Activated naive CD8-positive, alpha-beta T cell treated with anti-CD3 and anti-CD28 coated beads for 36 hours (primary cell): Measurements from ENCODE around the gene NSMCE1. TPM values are rescaled to one million over a fixed set of nuclear protein-coding genes. Genes with fewer than 3 reads are reported as not detected.
A peak's percentile ranks its signal among the peaks of the same experiment; 100 is the strongest.
"Not testable (repeated sequence)": the region's sequence is repeated elsewhere in the genome, so short reads cannot be mapped to it uniquely, and the experiment has no call there.

Experiments used
- DNase-seq: peaks from one replicate; pipeline ENCODE4 v3.0.0; 2021
- H3K27ac Mint-ChIP-seq: one replicate; pipeline ENCODE4 v1.8.0; 2022; ENCODE audit warnings: mild to moderate bottlenecking, moderate library complexity, mixed read lengths
- H3K27me3 Mint-ChIP-seq: one replicate; pipeline ENCODE4 v1.8.0; 2022; ENCODE audit warnings: mild to moderate bottlenecking, mixed read lengths
- H3K36me3 Mint-ChIP-seq: one replicate; pipeline ENCODE4 v1.8.0; 2021; ENCODE audit warnings: mild to moderate bottlenecking, mixed read lengths
- H3K4me1 Mint-ChIP-seq: one replicate; pipeline ENCODE4 v1.8.0; 2021; ENCODE audit warnings: mixed read lengths
- H3K4me3 Mint-ChIP-seq: one replicate; pipeline ENCODE4 v1.8.0; 2022; ENCODE audit warnings: mild to moderate bottlenecking, moderate library complexity, mixed read lengths
- H3K9me3 Mint-ChIP-seq: one replicate; pipeline ENCODE4 v1.8.0; 2022; ENCODE audit warnings: mixed read lengths
- total RNA-seq, 2 experiments: library from RNA; stranded (reverse); gene quantifications; one replicate each; pipeline ENCODE4 v1.2.3, GENCODE V29; 2021

The NSMCE1 gene
- total RNA-seq, 2 experiments from 2014 or later, result 133 to 146 TPM

DNA sequence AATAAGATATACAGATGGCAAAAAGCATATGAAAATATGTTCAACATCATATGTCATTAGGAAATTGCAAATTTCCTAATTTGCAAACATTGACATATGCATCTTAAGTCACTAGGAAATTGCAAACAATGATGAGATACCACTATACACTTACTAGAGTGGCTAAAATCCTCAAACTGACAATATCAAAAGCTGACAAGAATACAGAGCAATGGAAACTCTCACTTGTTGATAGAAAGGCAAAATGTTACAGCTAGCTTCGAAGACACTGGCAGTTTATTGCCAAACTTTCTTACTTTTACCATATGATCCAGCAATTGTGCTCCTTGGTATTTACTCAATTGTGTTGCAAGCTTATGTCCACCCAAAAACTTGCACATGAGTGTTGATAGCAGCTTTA, 40.2 kb upstream of the NSMCE1 start:
- no peak overlapping the region for H3K27ac Mint-ChIP-seq
- no peak for DNase-seq
- peaks cover 10% of the 10 kb centered on the region for H3K9me3 Mint-ChIP-seq
- H3K4me1 Mint-ChIP-seq, result peaks cover 17% of the 10 kb centered on the region
- H3K27me3 Mint-ChIP-seq, result no peaks in the 10 kb centered on the region
- no peak overlapping the region for H3K4me3 Mint-ChIP-seq
- peaks cover 5% of the 10 kb centered on the region for H3K36me3 Mint-ChIP-seq

DNA sequence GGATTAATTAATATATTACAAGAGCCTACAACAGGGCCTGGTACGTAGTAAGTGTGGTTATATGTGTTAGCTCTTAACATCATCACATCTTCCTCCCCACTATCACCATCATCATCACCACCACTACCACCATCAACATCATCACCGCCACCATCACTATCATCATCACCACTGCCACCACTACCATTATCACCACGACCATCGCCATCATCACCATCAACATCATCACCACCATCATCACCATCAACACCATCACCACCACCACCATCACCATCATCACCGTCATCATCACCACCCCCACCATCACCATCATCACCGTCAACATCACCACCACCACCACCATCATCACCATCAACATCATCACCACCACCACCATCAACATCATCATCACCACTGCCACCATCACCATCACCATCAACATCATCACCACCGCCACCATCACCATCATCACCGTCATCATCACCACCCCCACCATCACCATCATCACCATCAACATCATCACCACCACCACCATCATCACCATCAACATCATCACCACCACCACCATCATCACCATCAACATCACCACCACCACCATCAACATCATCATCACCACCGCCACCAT, 37.4 kb upstream of the NSMCE1 start:
- Mint-ChIP-seq H3K36me3 (peaks cover 5% of the 10 kb centered on the region), H3K27ac (no peak overlapping the region), H3K9me3 (peaks cover 10% of the 10 kb centered on the region), H3K4me1 (peaks cover 13% of the 10 kb centered on the region), H3K4me3 (no peak overlapping the region), H3K27me3 (no peaks in the 10 kb centered on the region)
- no peak for DNase-seq

DNA sequence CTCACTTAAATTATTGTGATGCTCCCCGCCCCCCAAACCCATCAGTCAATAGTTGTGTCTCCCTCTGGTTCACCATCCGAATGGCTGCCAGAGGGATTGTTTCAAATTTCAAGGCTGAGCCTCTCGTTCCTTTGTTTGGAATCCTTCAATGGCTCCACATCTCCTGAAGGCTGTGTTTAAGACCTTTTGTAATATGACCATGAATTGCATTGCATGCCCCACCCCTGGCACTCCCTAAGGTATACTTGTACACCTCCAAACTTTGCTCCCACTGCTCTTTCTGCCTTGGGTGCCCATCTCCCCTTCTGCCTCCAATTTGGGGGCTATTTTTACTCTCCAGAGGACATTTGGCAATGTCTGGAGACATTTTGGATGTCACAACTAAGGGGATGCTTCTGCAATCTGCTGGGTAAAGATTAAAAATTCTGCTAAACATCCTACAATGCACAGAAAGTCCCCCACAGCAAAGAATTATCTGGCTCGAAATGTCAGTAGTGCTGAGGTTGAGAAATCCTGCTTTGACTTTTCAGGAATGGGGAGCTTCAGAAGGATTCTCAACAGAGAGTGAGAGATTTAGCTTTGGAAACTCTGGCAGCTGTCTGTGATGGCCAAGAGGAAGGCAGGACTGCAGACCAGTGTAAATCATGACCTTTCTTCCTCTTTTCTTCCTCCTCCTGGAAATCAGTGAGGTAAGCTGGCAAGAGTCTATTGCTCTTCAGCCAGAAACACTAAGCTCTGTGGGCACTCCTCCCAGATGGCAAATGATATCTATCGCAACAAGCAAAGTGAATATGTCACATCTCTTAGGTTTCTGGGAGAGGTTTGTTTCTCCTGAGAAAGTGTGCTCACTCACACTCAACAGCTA, 36.5 kb upstream of the NSMCE1 start:
- peaks cover 10% of the 10 kb centered on the region for H3K9me3 Mint-ChIP-seq
- no peak overlapping the region for H3K4me3 Mint-ChIP-seq
- H3K27me3 Mint-ChIP-seq, result no peaks in the 10 kb centered on the region
- DNase-seq, result no peak
- peak overlapping the region; percentile 22 for H3K27ac Mint-ChIP-seq
- peaks cover 10% of the 10 kb centered on the region for H3K4me1 Mint-ChIP-seq
- peaks cover 5% of the 10 kb centered on the region for H3K36me3 Mint-ChIP-seq

DNA sequence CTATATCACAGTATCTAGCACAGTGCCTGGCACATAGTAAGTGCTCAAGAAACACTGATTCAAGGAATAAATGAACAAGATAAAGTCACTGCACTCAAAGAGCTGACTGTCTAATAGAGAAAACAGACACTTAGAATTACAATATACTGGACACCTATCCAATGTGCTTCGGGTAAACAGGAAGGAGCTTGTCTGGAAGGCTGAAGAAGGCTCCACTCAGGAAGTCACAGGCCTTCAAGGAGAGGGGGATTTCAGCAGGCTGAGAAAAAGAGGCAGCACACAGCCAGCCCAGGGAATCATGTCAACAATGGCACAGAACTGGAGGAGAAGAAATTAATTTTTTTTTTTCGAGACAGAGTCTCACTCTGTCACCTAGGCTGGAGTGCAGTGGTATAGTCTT, 35.5 kb upstream of the NSMCE1 start:
- peaks cover 14% of the 10 kb centered on the region for H3K4me1 Mint-ChIP-seq
- H3K9me3 Mint-ChIP-seq, result peaks cover 11% of the 10 kb centered on the region
- H3K27me3 Mint-ChIP-seq, result no peaks in the 10 kb centered on the region
- no peak for DNase-seq
- no peak overlapping the region for H3K4me3 Mint-ChIP-seq
- no peak overlapping the region for H3K27ac Mint-ChIP-seq
- H3K36me3 Mint-ChIP-seq, result peaks cover 5% of the 10 kb centered on the region

DNA sequence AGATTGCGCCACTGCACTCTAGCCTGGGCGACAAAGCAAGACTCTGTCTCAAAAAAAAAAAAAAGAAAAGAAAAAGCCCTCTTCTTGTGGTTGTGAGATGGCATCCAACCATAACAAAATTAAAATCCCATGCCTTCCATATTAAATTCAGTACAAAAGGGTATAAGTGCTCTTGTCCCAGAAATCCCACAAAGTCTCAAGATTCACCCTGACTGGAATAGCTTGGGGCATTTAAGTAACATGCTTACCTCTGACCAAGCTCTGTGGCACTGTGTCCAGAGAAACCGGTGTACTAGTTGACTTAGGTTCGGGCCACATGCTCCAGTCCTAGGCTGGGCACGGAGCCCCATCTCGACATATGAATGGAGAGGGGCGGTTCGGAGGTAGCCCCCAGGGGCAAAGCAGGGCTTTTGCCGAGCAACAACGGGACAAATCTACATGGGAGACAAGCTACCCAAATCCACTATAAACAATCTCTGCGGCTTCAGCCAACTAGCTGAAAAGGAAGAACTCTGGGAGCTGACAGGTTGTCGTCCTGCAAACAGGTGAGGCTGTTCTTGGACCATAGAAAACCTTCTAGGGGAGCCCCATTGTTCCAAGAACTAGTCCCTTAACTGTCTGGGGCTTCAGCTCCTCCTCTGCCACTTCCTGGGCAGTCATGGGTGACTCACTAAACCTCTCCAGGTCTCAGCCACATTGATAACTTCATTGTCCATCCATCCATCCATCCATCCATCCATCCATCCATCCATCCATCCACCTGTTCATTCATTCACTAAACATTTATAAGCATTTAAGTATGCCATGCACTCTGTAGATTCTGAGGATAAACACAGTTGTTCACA, 34.9 kb upstream of the NSMCE1 start:
- no peak for DNase-seq
- Mint-ChIP-seq H3K4me3 (no peak overlapping the region), H3K27ac (no peak overlapping the region), H3K9me3 (peaks cover 13% of the 10 kb centered on the region), H3K27me3 (no peaks in the 10 kb centered on the region), H3K4me1 (peaks cover 14% of the 10 kb centered on the region), H3K36me3 (peaks cover 5% of the 10 kb centered on the region)

DNA sequence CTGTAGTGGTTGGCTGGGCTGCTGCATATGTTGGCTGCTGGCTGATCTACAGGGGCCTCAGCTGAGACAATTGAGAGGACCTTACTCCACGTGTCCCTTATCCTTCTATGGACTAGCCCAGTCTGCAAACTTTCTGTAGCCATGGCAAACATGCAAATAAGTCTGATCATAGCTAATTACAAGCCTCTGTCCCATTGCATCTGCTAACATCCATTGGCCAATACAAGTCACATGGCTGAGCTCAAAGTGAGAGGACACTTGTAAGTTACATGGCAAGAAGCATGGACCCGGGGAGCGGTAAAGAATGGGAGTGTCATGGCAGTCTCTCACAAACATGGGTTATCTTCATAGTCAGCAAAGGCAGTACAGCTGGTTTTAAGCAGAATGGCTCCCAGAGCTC, 33.6 kb upstream of the NSMCE1 start:
- DNase-seq, result no peak
- H3K4me3 Mint-ChIP-seq, result no peak overlapping the region
- peaks cover 14% of the 10 kb centered on the region for H3K4me1 Mint-ChIP-seq
- H3K27me3 Mint-ChIP-seq, result no peaks in the 10 kb centered on the region
- H3K27ac Mint-ChIP-seq, result no peak overlapping the region
- peaks cover 10% of the 10 kb centered on the region for H3K9me3 Mint-ChIP-seq
- H3K36me3 Mint-ChIP-seq, result peaks cover 5% of the 10 kb centered on the region

DNA sequence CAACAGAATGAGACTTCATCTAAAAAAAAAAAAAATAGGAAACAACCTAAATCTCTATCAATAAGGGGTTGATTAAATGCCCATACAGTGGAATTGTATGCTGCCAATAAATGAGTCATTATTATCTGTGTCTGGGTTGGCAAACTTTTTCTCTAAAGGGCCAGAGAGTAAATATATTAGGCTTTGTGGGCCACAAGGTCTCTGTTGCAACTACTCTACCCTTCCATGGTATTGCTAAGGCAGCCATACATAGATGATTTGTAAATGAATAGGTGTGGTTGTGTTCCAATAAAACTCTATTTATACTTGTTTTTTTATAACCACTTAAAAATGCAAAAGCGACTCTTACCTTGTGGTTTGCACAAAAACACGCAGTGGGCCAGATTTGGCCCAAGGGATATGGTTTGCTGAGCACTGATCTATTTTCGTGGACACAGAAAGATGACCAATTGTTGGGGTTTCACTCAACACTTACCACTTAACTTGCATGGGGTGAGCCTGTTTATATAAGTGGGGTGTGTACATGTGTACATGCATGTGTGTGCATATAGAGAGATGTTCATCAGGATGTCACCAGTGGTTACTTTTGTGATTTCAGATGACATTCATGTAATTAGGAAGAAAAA, 32.8 kb upstream of the NSMCE1 start:
- Mint-ChIP-seq H3K27me3 (no peaks in the 10 kb centered on the region), H3K4me3 (no peak overlapping the region), H3K9me3 (peaks cover 7% of the 10 kb centered on the region), H3K27ac (no peak overlapping the region), H3K4me1 (peaks cover 14% of the 10 kb centered on the region), H3K36me3 (peaks cover 2% of the 10 kb centered on the region)
- no peak for DNase-seq

DNA sequence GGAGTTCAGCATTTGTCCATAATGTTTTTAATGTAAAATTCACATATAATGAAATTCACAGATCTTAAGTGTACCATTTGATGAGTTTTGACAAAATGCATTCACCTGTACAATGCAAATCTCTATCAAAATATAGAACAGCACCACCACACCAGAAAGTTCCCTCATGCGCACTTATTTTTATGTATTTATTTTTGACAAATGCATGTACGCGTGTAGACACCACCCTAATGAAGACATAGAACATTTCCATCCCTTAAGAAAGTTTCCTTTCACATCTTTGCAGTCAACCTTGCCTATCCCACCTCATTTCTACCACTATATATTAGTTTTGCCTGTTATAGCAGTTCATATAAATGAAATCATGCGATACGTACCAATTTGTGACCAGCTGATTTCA, 29.6 kb upstream of the NSMCE1 start:
- no peak for DNase-seq
- Mint-ChIP-seq H3K27ac (peak overlapping the region; percentile 4), H3K36me3 (no peaks in the 10 kb centered on the region), H3K4me3 (no peak overlapping the region), H3K4me1 (peaks cover 6% of the 10 kb centered on the region), H3K27me3 (no peaks in the 10 kb centered on the region), H3K9me3 (peaks cover 2% of the 10 kb centered on the region)

DNA sequence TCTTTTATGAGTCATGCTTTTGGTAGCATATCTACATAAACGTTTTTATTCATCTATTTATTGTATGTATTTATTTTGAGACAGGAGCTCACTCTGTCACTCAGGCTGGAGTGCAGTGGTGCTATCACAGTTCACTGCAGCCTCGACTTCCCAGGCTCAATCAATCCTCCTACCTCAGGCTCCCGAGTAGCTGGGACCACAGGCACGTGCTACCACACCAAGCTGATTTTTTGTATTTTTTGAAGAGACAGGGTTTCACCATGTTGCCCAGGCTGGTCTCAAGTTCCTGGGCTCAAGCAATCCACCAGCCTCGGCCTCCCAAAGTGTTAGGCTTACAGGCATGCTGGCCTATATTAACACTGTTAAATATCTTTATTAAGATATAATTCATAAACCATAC, 24.8 kb upstream of the NSMCE1 start:
- Mint-ChIP-seq H3K36me3 (no peaks in the 10 kb centered on the region), H3K4me3 (no peak overlapping the region), H3K27ac (no peak overlapping the region), H3K4me1 (peaks cover 21% of the 10 kb centered on the region), H3K9me3 (no peaks in the 10 kb centered on the region), H3K27me3 (no peaks in the 10 kb centered on the region)
- DNase-seq, result no peak

DNA sequence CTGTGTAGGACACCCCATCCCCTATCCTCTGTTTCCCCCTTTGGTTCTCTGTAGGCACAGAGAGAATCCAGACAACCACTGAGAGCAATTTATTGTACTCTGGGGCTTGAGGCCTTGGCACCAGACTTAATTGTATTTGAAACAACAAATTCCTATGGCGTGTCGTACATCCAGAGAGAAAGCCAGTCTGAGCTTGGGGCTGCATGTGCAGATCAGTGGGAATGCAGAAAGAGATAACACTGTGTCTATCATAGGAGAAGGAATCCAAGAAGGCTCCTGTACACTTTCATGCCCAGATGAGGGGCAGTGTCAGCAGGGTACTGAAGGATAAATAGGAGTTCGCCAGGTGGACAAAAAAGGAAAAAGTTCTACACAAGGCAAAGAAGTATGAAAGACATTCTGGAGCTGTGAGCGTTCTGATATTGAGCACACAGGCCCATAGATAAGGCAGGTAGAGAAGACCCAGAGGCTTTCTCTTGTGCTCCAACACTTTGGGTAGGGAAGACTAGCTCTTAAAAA, 23.2 kb upstream of the NSMCE1 start:
- Mint-ChIP-seq H3K36me3 (peaks cover 3% of the 10 kb centered on the region), H3K27ac (no peak overlapping the region), H3K27me3 (no peaks in the 10 kb centered on the region), H3K4me3 (no peak overlapping the region), H3K9me3 (peaks cover 4% of the 10 kb centered on the region), H3K4me1 (peaks cover 21% of the 10 kb centered on the region)
- no peak for DNase-seq

DNA sequence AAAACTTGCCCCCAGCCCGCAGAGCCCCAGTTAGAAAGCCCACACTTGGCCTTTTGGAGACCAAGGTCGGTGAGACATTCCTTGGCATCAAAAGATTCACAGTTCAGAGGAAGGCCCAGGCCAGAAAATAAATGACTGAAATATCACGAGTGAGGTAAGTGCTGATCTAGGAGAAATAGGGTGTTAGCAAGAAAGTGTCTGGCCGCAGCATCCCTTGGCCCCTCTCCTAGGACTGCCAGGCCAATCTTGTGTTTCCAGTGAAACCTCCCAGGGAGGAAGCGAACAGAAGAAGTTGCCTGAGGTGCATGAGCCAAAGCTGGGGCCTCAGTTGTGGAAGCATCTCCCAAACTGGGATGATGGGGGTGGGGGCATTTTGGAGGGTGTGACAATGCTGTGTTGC, 22.5 kb upstream of the NSMCE1 start:
- peaks cover 3% of the 10 kb centered on the region for H3K36me3 Mint-ChIP-seq
- H3K27me3 Mint-ChIP-seq, result no peaks in the 10 kb centered on the region
- H3K4me3 Mint-ChIP-seq, result no peak overlapping the region
- H3K27ac Mint-ChIP-seq, result peak overlapping the region; percentile 25
- H3K4me1 Mint-ChIP-seq, result peaks cover 21% of the 10 kb centered on the region
- peaks cover 4% of the 10 kb centered on the region for H3K9me3 Mint-ChIP-seq
- DNase-seq, result no peak

DNA sequence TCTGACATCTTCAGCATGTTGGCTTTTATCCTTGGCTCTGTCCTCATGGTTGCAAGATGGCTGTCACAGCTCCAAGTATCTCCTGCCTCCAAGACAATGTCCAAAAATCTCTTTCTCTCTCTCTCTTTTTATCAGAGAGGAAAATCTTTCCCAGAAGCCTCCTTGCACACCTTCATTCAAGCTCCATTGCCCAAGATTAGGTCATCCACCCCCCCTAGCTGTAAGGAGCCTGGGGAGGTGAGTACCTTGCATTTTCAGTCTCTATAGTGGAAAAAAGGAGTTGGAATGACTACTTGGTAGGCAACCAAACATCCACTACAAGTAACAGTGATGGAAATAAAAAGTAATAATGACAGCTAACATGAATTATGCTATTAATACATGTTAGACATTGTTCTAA, 22.0 kb upstream of the NSMCE1 start:
- Mint-ChIP-seq H3K4me3 (no peak overlapping the region), H3K27ac (no peak overlapping the region)

DNA sequence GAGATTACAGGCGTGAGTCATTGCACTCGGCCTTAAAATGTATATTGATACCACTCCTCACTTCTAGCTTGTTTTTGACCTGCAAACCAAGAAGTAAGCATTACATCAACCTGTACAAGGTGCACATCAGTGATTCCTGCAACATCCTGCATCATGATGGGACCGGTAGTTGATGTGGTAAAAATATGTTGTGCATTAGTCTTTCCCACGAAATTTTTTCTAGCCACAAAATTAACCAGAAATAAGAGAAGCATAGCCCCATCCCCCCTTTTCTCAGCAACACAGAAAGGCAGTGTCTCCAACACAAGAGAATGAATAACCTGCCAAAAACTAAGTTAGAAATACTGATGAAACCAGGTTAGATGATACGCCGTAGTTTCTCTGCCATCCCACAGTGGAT, 21.1 kb upstream of the NSMCE1 start:
- Mint-ChIP-seq H3K36me3 (peaks cover 3% of the 10 kb centered on the region), H3K4me3 (no peak overlapping the region), H3K27me3 (no peaks in the 10 kb centered on the region), H3K27ac (no peak overlapping the region), H3K9me3 (peaks cover 4% of the 10 kb centered on the region), H3K4me1 (peaks cover 35% of the 10 kb centered on the region)
- DNase-seq, result no peak

More for the DNA sequence above, 22.0 kb upstream of the NSMCE1 start:
- Mint-ChIP-seq H3K36me3 (peaks cover 3% of the 10 kb centered on the region), H3K27me3 (no peaks in the 10 kb centered on the region), H3K4me1 (peaks cover 27% of the 10 kb centered on the region), H3K9me3 (peaks cover 4% of the 10 kb centered on the region)
- no peak for DNase-seq

DNA sequence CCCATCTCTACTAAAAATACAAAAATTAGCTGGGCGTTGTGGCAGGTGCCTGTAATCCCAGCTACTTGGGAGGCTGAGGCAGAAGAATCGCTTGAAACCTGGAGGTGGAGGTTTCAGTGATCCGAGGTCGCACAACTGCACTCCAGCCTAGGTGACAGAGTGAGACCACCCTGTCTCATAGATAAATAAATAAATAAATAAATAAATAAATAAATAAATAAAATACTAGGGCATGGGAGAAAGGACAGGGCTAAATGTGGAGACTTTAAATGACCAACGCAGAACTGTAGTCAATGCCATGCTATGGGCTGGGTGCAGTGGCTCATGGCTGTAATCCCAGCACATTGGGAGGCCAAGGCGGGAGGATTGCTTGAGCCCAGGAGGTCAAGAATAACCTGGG, 19.7 kb upstream of the NSMCE1 start:
- peaks cover 41% of the 10 kb centered on the region for H3K4me1 Mint-ChIP-seq
- H3K4me3 Mint-ChIP-seq, H3K9me3 Mint-ChIP-seq: not testable (repeated sequence)

DNA sequence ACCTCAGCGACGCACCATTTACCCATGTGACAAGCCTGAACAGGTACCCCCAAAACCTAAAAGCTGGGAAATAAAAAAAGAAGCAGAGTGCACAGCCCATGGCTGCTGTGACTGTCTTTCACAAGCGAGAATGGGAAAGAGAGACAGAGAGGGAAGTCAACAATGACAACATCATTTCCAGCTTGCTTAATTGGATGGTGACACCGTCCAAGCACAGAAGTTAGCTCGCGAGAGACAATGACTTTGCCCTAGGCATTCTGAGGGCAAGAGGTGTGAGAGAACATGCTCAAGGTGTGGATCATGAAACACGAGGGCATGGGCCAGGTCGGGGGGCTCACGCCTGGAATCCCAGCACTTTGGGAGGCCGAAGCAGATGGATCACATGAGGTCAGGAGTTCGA, 19.3 kb upstream of the NSMCE1 start:
- H3K36me3 Mint-ChIP-seq, result peaks cover 3% of the 10 kb centered on the region
- H3K9me3 Mint-ChIP-seq, result peaks cover 4% of the 10 kb centered on the region
- no peak overlapping the region for H3K27ac Mint-ChIP-seq
- no peak overlapping the region for H3K4me3 Mint-ChIP-seq
- peaks cover 45% of the 10 kb centered on the region for H3K4me1 Mint-ChIP-seq
- no peaks in the 10 kb centered on the region for H3K27me3 Mint-ChIP-seq
- DNase-seq, result no peak

More for the DNA sequence above, 19.7 kb upstream of the NSMCE1 start:
- H3K36me3 Mint-ChIP-seq, H3K27ac Mint-ChIP-seq, DNase-seq, H3K27me3 Mint-ChIP-seq: not testable (repeated sequence)
